ENCODE measurements around the gene CELF2. TPM values are rescaled to one million over a fixed set of nuclear protein-coding genes. Genes with fewer than 3 reads are reported as not detected.

Gene CELF2
- total RNA-seq, 1 donor from 2014 or later: 54.3 TPM

- no peak for DNase-seq (ENCODE audit: extremely low spot score in 2 of 2)
- Histone ChIP-seq H3K36me3 (no peaks in the 10 kb centered on the region), H3K27ac (no peak overlapping the region), H3K9me3 (no peaks in the 10 kb centered on the region), H3K4me1 (peaks cover 16% of the 10 kb centered on the region), H3K4me3 (no peak overlapping the region), H3K27me3 (no peaks in the 10 kb centered on the region)
- no peak for TF ChIP-seq POLR2A (IDR thresholded peaks at IDR 0.05)
- no peak for TF ChIP-seq POLR2AphosphoS5 (IDR thresholded peaks at IDR 0.05; ENCODE audit: insufficient read depth in 1 of 2, low read depth in 1 of 2)
- TF ChIP-seq CTCF (IDR thresholded peaks at IDR 0.05): no peak
- intact Hi-C loops (cut with DNase I): no loop called here
Measured at GRCh38 chr10:11186374-11186773, 168.7 kb downstream of the CELF2 start.

GRCh38 chr10:11189582-11190376 is 172.1 kb downstream of the CELF2 start:
- Histone ChIP-seq H3K36me3 (no peaks in the 10 kb centered on the region), H3K27ac (no peak overlapping the region), H3K4me3 (no peak overlapping the region), H3K27me3 (no peaks in the 10 kb centered on the region), H3K4me1 (peaks cover 13% of the 10 kb centered on the region), H3K9me3 (no peaks in the 10 kb centered on the region)
- intact Hi-C loops (cut with DNase I): no loop called here
- DNase-seq (ENCODE audit: extremely low spot score in 2 of 2): no peak
- TF ChIP-seq CTCF (IDR thresholded peaks at IDR 0.05): no peak
- TF ChIP-seq POLR2AphosphoS5 (IDR thresholded peaks at IDR 0.05; ENCODE audit: insufficient read depth in 1 of 2, low read depth in 1 of 2): no peak
- TF ChIP-seq POLR2A (IDR thresholded peaks at IDR 0.05): no peak

GRCh38 chr10:11191190-11191589 is 173.5 kb downstream of the CELF2 start:
- no peak for DNase-seq (ENCODE audit: extremely low spot score in 2 of 2)
- Histone ChIP-seq H3K9me3 (no peaks in the 10 kb centered on the region), H3K27me3 (no peaks in the 10 kb centered on the region), H3K4me3 (no peak overlapping the region), H3K27ac (no peak overlapping the region), H3K36me3 (no peaks in the 10 kb centered on the region), H3K4me1 (peaks cover 13% of the 10 kb centered on the region)
- intact Hi-C loops (cut with DNase I): no loop called here
- TF ChIP-seq POLR2AphosphoS5 (IDR thresholded peaks at IDR 0.05; ENCODE audit: insufficient read depth in 1 of 2, low read depth in 1 of 2): no peak
- no peak for TF ChIP-seq CTCF (IDR thresholded peaks at IDR 0.05)
- no peak for TF ChIP-seq POLR2A (IDR thresholded peaks at IDR 0.05)

GRCh38 chr10:11191678-11192077 is 174.0 kb downstream of the CELF2 start:
- peaks cover 13% of the 10 kb centered on the region for H3K4me1 ChIP-seq
- H3K27me3 ChIP-seq: no peaks in the 10 kb centered on the region
- no peak overlapping the region for H3K27ac ChIP-seq
- H3K36me3 ChIP-seq: no peaks in the 10 kb centered on the region
- intact Hi-C loops (cut with DNase I): no loop called here
- TF ChIP-seq POLR2AphosphoS5 (IDR thresholded peaks at IDR 0.05; ENCODE audit: insufficient read depth in 1 of 2, low read depth in 1 of 2) (no peak), CTCF (IDR thresholded peaks at IDR 0.05) (no peak), POLR2A (IDR thresholded peaks at IDR 0.05) (no peak)
- no peaks in the 10 kb centered on the region for H3K9me3 ChIP-seq
- no peak overlapping the region for H3K4me3 ChIP-seq
- no peak for DNase-seq (ENCODE audit: extremely low spot score in 2 of 2)

- Histone ChIP-seq H3K4me3 (no peak overlapping the region), H3K36me3 (no peaks in the 10 kb centered on the region), H3K27me3 (no peaks in the 10 kb centered on the region), H3K9me3 (no peaks in the 10 kb centered on the region), H3K27ac (no peak overlapping the region), H3K4me1 (peaks cover 17% of the 10 kb centered on the region)
- TF ChIP-seq POLR2AphosphoS5 (IDR thresholded peaks at IDR 0.05; ENCODE audit: insufficient read depth in 1 of 2, low read depth in 1 of 2) (no peak), POLR2A (IDR thresholded peaks at IDR 0.05) (no peak), CTCF (IDR thresholded peaks at IDR 0.05) (no peak)
- DNase-seq (ENCODE audit: extremely low spot score in 2 of 2): no peak
- intact Hi-C loops (cut with DNase I): no loop called here
Measured at GRCh38 chr10:11192304-11193000, 174.8 kb downstream of the CELF2 start.

Measured in vagina (tissue), 2 donors.